ENCODE data around the gene DST.

Gene DST

GRCh38 chr6:56642366-56643261 is at the start of gene DST:
Gene DST (minus strand): TSS chr6:56642889.
- DNase-seq (ENCODE audit: low read depth in 2 of 2) = peak; percentile 88

GRCh38 chr6:56691814-56692213 is 49.1 kb upstream of the DST start:
- no peak for DNase-seq (ENCODE audit: low read depth in 2 of 2)

- no peak for DNase-seq (ENCODE audit: low read depth in 2 of 2)
These were observed 48.6 kb upstream of the DST start for GRCh38 chr6:56691286-56691595.

GRCh38 chr6:56690519-56691285 is 48.0 kb upstream of the DST start:
- DNase-seq (ENCODE audit: low read depth in 2 of 2) = peak; percentile 44

GRCh38 chr6:56689663-56690062 is 47.0 kb upstream of the DST start:
- DNase-seq (ENCODE audit: low read depth in 2 of 2) = no peak

- no peak for DNase-seq (ENCODE audit: low read depth in 2 of 2)
These were observed 46.4 kb upstream of the DST start for GRCh38 chr6:56689114-56689513.

- no peak for DNase-seq (ENCODE audit: low read depth in 2 of 2)
These were observed 45.8 kb upstream of the DST start for GRCh38 chr6:56688521-56688920.

- DNase-seq (ENCODE audit: low read depth in 2 of 2) = no peak
These were observed 44.9 kb upstream of the DST start for GRCh38 chr6:56687551-56687950.

GRCh38 chr6:56686429-56686828 is 43.7 kb upstream of the DST start:
- DNase-seq (ENCODE audit: low read depth in 2 of 2) = no peak

GRCh38 chr6:56685994-56686393 is 43.3 kb upstream of the DST start:
- DNase-seq (ENCODE audit: low read depth in 2 of 2) = no peak

GRCh38 chr6:56685102-56685733 is 42.5 kb upstream of the DST start:
- no peak for DNase-seq (ENCODE audit: low read depth in 2 of 2)

- no peak for DNase-seq (ENCODE audit: low read depth in 2 of 2)
These were observed 41.8 kb upstream of the DST start for GRCh38 chr6:56684342-56685101.

- peak in 1 of 2 experiments; percentile 21 for DNase-seq (ENCODE audit: low read depth in 2 of 2)
These were observed 41.2 kb upstream of the DST start for GRCh38 chr6:56683882-56684281.

GRCh38 chr6:56682635-56683034 is 39.9 kb upstream of the DST start:
- DNase-seq (ENCODE audit: low read depth in 2 of 2) = no peak

GRCh38 chr6:56677559-56677958 is 34.9 kb upstream of the DST start:
- no peak for DNase-seq (ENCODE audit: low read depth in 2 of 2)

GRCh38 chr6:56671651-56672461 is 29.2 kb upstream of the DST start:
- no peak for DNase-seq (ENCODE audit: low read depth in 2 of 2)

- DNase-seq (ENCODE audit: low read depth in 2 of 2) = no peak
These were observed 28.5 kb upstream of the DST start for GRCh38 chr6:56671160-56671559.

GRCh38 chr6:56669041-56669440 is 26.4 kb upstream of the DST start:
- DNase-seq (ENCODE audit: low read depth in 2 of 2) = no peak

GRCh38 chr6:56668158-56668557 is 25.5 kb upstream of the DST start:
- DNase-seq (ENCODE audit: low read depth in 2 of 2) = no peak

- no peak for DNase-seq (ENCODE audit: low read depth in 2 of 2)
These were observed 24.6 kb upstream of the DST start for GRCh38 chr6:56667336-56667735.

GRCh38 chr6:56664029-56664428 is 21.3 kb upstream of the DST start:
- no peak for DNase-seq (ENCODE audit: low read depth in 2 of 2)
